Measurements from ENCODE around the gene UGT1A10. TPM values are rescaled to one million over a fixed set of nuclear protein-coding genes. Genes with fewer than 3 reads are reported as not detected.

Gene UGT1A10
- total RNA-seq, 1 donor from 2014 or later: not detected

DNA sequence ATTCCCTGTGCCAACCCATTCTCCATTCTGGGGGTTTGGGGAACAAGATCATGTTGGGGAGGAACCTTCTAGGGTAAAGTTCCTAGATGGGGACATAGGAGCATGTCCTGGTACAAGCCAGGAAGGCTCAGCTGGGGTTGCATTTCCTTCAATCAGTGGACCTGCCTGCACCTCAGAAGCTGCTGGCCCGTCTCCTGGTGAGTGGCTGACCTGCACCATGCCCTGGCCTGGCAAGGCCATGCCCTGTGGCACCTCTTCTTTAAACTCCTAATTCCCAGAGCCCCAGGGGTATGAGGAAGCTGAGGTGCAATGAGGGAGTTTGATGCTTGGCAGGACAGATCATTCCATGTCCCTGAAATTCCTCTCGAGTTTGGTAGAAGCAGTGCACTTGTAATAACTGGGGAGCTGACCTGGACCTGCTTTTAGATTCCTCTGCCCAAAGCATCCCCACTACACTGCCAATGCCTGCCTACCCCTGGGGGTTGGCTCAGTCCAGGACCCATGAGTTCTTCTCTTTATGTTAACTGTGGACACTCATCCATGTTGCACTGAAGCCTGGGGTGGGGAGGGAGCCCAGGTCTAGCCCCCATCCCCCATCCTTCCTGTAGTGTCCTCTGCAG lies 167.2 kb downstream of the UGT1A10 start:
- H3K4me3 Mint-ChIP-seq (ENCODE audit: unreplicated experiment): no peak overlapping the region
- H3K27me3 Mint-ChIP-seq (ENCODE audit: unreplicated experiment): peaks cover 11% of the 10 kb centered on the region
- H3K27ac Mint-ChIP-seq (ENCODE audit: unreplicated experiment): no peak overlapping the region
- H3K4me1 Mint-ChIP-seq (ENCODE audit: unreplicated experiment): no peaks in the 10 kb centered on the region
- DNase-seq (ENCODE audit: low spot score): no peak
- TF ChIP-seq, protein P1, sequence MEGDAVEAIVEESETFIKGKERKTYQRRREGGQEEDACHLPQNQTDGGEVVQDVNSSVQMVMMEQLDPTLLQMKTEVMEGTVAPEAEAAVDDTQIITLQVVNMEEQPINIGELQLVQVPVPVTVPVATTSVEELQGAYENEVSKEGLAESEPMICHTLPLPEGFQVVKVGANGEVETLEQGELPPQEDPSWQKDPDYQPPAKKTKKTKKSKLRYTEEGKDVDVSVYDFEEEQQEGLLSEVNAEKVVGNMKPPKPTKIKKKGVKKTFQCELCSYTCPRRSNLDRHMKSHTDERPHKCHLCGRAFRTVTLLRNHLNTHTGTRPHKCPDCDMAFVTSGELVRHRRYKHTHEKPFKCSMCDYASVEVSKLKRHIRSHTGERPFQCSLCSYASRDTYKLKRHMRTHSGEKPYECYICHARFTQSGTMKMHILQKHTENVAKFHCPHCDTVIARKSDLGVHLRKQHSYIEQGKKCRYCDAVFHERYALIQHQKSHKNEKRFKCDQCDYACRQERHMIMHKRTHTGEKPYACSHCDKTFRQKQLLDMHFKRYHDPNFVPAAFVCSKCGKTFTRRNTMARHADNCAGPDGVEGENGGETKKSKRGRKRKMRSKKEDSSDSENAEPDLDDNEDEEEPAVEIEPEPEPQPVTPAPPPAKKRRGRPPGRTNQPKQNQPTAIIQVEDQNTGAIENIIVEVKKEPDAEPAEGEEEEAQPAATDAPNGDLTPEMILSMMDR (IDR thresholded peaks at IDR 0.05; ENCODE audit: unreplicated experiment): no peak
- no peaks in the 10 kb centered on the region for H3K36me3 Mint-ChIP-seq (ENCODE audit: low read depth, unreplicated experiment)
- H3K9me3 Mint-ChIP-seq (ENCODE audit: unreplicated experiment): no peaks in the 10 kb centered on the region

DNA sequence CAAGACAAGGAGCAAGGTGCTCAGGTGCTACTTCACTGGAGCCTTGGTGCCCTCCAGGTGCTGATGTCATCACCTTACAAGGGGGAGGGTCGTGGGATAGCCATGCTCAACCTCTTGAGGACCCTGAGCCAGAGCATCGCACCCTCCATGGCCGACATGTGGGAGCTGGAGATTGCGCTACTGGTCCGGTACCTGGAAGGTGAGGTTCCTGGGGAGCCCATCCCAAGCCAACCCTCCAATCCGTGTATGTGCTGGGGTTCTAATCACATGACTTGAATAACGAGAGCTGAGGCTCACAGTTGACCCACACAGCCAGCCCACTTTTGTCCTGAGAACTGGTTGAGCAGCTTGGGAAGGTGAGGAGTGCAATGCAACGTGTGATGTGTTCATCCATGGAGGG lies 167.7 kb downstream of the UGT1A10 start:
- H3K9me3 Mint-ChIP-seq (ENCODE audit: unreplicated experiment): no peaks in the 10 kb centered on the region
- H3K4me3 Mint-ChIP-seq (ENCODE audit: unreplicated experiment): no peak overlapping the region
- no peaks in the 10 kb centered on the region for H3K4me1 Mint-ChIP-seq (ENCODE audit: unreplicated experiment)

DNA sequence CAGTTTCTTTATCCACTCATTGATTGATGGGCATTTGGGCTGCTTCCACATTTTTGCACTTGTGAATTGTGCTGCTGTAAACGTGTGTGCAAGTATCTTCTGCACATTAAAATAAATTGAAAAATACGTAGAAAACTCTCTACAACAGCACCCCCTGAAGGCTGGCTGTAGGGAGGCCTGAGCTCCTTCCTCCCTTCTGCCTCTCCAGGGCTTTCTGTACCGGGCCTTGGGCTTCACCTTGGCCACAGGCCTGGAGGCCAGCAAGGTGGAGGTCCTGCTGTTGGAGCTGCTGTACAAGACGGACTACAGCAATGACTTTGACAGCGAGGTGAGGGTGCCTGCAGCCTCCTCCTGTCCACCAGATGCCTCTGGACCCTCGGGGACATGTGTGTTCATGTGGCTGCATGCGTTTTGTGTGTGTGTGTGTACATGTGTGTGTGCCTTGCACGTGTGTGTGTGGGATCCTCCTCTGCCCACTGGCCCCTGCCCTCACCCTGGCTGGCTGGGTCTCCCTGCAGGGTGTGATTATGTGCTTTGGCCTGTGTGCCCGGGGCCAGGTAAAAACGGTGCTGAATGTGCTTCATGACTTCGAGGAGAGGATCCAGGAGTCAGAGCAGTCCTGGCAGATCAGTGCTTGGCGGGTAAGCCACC lies 171.1 kb downstream of the UGT1A10 start:
- Mint-ChIP-seq H3K27me3 (ENCODE audit: unreplicated experiment) (peaks cover 6% of the 10 kb centered on the region), H3K36me3 (ENCODE audit: low read depth, unreplicated experiment) (no peaks in the 10 kb centered on the region), H3K9me3 (ENCODE audit: unreplicated experiment) (no peaks in the 10 kb centered on the region)

More for the DNA sequence above, 167.7 kb downstream of the UGT1A10 start:
- DNase-seq (ENCODE audit: low spot score): no peak
- no peak overlapping the region for H3K27ac Mint-ChIP-seq (ENCODE audit: unreplicated experiment)
- peaks cover 11% of the 10 kb centered on the region for H3K27me3 Mint-ChIP-seq (ENCODE audit: unreplicated experiment)
- no peaks in the 10 kb centered on the region for H3K36me3 Mint-ChIP-seq (ENCODE audit: low read depth, unreplicated experiment)
- TF ChIP-seq, protein P1 (IDR thresholded peaks at IDR 0.05; ENCODE audit: unreplicated experiment): no peak

DNA sequence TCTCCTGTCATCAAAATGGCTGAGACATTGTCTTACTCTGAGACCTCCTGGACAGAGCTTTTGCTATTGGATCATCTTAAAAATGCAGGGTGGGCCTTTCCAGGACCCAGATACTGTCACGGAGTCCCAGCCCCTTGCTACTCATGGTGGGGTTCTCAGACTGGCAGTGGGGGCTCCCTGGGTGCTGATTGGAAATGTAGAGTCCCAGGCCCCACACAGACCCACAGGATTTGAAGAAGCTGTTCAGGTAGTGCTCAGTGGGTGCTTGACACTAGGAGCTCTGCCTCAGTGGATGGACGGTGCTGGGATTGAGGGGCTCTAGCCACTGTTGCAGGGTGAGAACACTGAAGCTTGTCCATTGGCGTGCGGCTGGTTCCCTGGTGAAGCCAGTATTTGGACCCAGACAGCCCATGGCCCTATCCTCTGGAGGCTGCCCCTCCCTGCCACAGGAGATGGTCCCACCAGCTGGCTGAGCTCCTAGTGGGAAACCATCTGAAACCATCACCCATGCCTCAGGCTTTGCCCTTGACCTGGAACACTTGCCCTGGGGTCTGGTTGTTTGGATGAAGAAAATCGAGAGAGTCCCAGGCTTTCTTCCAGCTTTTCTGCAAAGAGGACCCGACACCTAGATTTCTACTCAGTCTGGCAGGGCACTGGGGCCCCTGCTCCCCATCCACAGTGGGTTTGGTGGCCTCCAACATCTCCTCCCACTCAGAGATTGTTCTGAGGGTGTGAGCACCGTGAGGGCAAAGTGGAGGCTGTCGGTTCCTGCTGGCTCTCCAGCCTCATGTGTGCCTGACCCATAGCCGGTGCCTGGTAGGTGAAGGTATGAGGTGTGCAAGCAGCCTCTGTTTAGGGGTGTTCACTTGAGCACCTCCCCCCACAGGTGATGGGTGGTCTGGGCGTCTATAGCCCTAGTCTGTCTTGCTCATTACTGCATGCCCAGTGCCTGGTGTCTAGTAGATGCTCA lies 172.0 kb downstream of the UGT1A10 start:
- no peaks in the 10 kb centered on the region for H3K36me3 Mint-ChIP-seq (ENCODE audit: low read depth, unreplicated experiment)
- peaks cover 3% of the 10 kb centered on the region for H3K27me3 Mint-ChIP-seq (ENCODE audit: unreplicated experiment)
- no peak for DNase-seq (ENCODE audit: low spot score)
- H3K4me1 Mint-ChIP-seq (ENCODE audit: unreplicated experiment): no peaks in the 10 kb centered on the region
- no peak overlapping the region for H3K27ac Mint-ChIP-seq (ENCODE audit: unreplicated experiment)
- TF ChIP-seq, protein P1 (IDR thresholded peaks at IDR 0.05; ENCODE audit: unreplicated experiment): no peak
- H3K4me3 Mint-ChIP-seq (ENCODE audit: unreplicated experiment): no peak overlapping the region
- no peaks in the 10 kb centered on the region for H3K9me3 Mint-ChIP-seq (ENCODE audit: unreplicated experiment)

More for the DNA sequence above, 171.1 kb downstream of the UGT1A10 start:
- TF ChIP-seq, protein P1 (IDR thresholded peaks at IDR 0.05; ENCODE audit: unreplicated experiment): no peak
- no peak for DNase-seq (ENCODE audit: low spot score)
- Mint-ChIP-seq H3K27ac (ENCODE audit: unreplicated experiment) (no peak overlapping the region), H3K4me3 (ENCODE audit: unreplicated experiment) (no peak overlapping the region), H3K4me1 (ENCODE audit: unreplicated experiment) (no peaks in the 10 kb centered on the region)
